Left ventricle myocardium inferior (tissue), 1 donor: ENCODE results near the gene TEX14. TPM values are rescaled to one million over a fixed set of nuclear protein-coding genes. Genes with fewer than 3 reads are reported as not detected.
A peak's percentile ranks its signal among the peaks of the same experiment; 100 is the strongest.

ENCODE experiments used
- DNase-seq: peaks from one replicate; pipeline ENCODE4 v3.0.0-alpha.2; 2020
- H3K27ac ChIP-seq: fragments of 200-600 bp; replicated peaks from 2 replicates; pipeline ENCODE4 v1.8.0; 2021
- H3K27me3 ChIP-seq: fragments of 200-600 bp; 2 replicates; pipeline ENCODE4 v1.8.0; 2021; ENCODE audit warnings: low read depth
- H3K36me3 ChIP-seq: fragments of 200-600 bp; 2 replicates; pipeline ENCODE4 v1.8.0; 2021
- H3K4me1 ChIP-seq: fragments of 200-600 bp; 2 replicates; pipeline ENCODE4 v1.8.0; 2021
- H3K4me3 ChIP-seq: fragments of 200-600 bp; 2 replicates; pipeline ENCODE4 v1.8.0; 2021; ENCODE audit warnings: mild to moderate bottlenecking, moderate library complexity
- H3K9me3 ChIP-seq: fragments of 200-600 bp; replicated peaks from 2 replicates; pipeline ENCODE4 v1.8.0; 2021
- intact Hi-C: fragments of 100-400 bp; cut with micrococcal nuclease; formaldehyde crosslinking; loops from one replicate; pipeline ENCODE4 v1.11.0; 2022
- total RNA-seq: library from RNA; stranded (reverse); fragmentation: NEBNext Ultra II Directional; extraction: Animal tissue kit (Norgen Biotek cat#: 25700); gene quantifications from one replicate; pipeline ENCODE4 v1.2.1, GENCODE V29; 2021
- TF ChIP-seq, protein P1 (sequence below): fragments of 200-600 bp; IDR thresholded peaks from 2 replicates; pipeline ENCODE4 v1.8.0; 2021; ENCODE audit warnings: antibody characterized with exemption, mild to moderate bottlenecking, borderline replicate concordance
- donor health status: DM: no; HTN: yes; CAD: no; lungs with severe emphysema.

Gene TEX14
- total RNA-seq, 1 donor from 2014 or later = 0.19 TPM

DNA sequence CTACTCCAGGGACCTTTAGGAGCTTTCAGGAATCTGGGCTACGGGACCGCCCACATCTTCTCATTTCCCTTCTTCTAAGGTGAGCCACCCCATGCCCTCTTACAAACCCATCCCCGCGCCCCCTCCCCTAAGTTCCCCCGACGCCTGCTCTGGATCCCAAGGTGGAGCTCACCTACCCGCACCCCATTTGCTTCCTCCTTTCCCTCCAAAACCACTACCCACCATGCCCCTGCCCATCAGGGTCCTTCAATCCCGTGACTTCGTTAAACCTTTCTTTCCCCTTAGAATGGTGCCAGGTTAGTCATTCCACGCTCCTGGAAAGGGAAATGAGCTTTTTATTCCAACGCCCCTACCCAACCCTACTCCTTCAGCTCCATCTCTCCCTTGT lies 177.1 kb downstream of the TEX14 start:
- Histone ChIP-seq H3K4me1 (peaks cover 56% of the 10 kb centered on the region), H3K36me3 (peaks cover 35% of the 10 kb centered on the region), H3K4me3 (peak overlapping the region; percentile 81), H3K9me3 (no peaks in the 10 kb centered on the region), H3K27me3 (no peaks in the 10 kb centered on the region), H3K27ac (peak overlapping the region; percentile 80)
- intact Hi-C loops = no loop called here
- TF ChIP-seq, protein P1, sequence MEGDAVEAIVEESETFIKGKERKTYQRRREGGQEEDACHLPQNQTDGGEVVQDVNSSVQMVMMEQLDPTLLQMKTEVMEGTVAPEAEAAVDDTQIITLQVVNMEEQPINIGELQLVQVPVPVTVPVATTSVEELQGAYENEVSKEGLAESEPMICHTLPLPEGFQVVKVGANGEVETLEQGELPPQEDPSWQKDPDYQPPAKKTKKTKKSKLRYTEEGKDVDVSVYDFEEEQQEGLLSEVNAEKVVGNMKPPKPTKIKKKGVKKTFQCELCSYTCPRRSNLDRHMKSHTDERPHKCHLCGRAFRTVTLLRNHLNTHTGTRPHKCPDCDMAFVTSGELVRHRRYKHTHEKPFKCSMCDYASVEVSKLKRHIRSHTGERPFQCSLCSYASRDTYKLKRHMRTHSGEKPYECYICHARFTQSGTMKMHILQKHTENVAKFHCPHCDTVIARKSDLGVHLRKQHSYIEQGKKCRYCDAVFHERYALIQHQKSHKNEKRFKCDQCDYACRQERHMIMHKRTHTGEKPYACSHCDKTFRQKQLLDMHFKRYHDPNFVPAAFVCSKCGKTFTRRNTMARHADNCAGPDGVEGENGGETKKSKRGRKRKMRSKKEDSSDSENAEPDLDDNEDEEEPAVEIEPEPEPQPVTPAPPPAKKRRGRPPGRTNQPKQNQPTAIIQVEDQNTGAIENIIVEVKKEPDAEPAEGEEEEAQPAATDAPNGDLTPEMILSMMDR = no peak
- no peak for DNase-seq

DNA sequence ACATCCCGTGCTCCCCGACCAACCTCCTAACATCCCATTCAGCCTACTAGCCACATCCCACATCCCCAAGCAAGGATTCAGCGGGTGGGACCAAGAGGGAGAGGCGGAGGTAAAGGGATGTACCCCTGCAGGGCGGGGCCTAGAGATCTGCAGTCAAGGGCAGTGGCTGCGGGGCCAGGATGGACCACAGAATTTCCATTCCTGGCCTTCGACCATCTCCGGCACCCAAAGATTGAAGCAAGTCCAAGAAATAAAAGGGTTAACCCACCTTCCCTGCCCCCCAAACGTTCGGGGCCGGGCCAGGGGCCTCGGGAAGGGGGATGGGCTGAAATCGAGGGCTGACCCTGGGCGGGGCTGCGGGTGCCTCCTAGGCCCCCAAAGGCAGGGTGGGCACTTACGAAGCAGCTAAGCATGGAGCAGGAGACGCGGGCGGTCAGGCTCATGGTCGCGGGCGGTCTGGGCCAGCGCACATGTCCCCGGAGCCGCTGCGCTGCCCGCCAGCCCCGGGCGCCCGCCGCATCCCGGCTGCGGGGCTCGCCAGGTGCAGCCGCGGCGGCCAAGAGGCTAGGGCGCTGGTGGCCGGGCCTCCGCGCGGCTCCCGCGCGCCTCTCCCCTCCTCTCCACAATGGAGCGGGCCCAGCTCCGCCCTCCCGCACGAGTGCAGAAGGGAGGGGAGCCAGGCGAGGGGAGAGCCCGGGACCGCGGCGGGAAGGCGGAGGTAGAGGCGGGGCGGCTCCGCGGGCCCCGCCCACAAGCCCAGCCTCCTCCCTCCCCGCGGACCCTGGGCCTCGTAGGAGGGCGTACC lies 177.7 kb downstream of the TEX14 start, which contains the start of gene MTMR4:
Gene MTMR4 (minus strand): TSS at position 674 of the 805 bp plus-strand sequence. CDS start 231 bp downstream, at position 443.
- Histone ChIP-seq H3K9me3 (no peaks in the 10 kb centered on the region), H3K27ac (peak within 1 kb of the TSS; percentile 80), H3K36me3 (peaks cover 41% of the 10 kb centered on the region), H3K27me3 (no peaks in the 10 kb centered on the region), H3K4me1 (peaks cover 50% of the 10 kb centered on the region), H3K4me3 (peak within 1 kb of the TSS; percentile 81)
- intact Hi-C loops = no loop called here
- DNase-seq = peak; percentile 83
- TF ChIP-seq, protein P1 = no peak

DNA sequence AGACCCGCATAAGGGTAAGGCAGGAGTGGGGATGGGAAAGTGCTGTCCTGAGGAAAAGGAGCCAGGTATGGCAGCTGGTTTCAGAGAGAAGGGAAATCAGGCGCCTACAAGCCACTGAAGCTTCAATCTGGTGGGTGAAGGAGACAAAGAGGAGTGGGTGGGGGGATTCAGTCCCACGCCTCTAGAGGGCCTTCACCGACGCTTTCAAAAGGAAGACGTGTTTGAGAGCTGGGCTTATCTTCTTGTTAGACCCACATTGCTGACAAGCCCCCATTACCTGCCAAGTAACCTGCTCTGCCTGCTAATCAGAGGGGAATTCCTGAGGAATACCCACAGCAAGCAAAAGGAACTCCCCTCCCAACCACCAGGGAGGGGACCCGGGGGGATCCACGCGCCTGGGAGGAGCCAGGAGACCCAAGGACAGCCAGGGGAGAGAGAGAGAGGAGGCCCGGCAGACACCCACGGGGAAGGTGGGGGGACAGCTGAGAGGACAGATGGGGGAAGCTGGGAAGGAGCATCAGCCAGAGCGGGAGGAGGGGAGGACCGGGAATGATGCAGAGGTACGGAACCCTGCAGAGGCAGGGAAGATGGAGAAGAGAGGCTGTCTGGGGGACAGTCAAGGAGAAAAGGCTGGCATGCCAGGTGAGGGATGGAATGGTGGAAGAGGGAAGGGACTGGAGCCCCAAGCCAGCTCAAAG lies 178.4 kb downstream of the TEX14 start:
- intact Hi-C loops = no loop called here
- Histone ChIP-seq H3K27ac (no peak overlapping the region), H3K9me3 (no peaks in the 10 kb centered on the region), H3K36me3 (peaks cover 48% of the 10 kb centered on the region), H3K4me1 (peaks cover 45% of the 10 kb centered on the region), H3K4me3 (peak overlapping the region; percentile 81), H3K27me3 (no peaks in the 10 kb centered on the region)
- DNase-seq = no peak
- TF ChIP-seq, protein P1 = no peak

DNA sequence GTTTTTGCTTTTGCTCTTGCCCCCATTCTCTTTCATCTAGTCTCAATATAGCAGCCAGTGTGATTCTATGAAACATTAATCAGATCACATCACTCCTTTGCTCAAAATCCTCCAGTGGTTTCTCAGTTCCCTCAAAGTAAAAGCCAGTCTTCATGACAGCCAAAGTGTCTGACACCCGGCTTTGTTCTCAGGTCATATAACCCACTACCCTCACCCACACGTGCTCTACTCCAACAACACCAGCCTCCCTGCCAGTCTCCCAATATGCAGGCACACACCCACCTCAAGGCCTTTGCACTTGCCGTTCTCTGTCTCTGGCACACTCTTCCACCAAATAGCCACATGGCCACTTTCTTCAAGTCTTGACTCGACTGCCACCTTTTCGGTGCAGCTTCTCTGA lies 181.8 kb downstream of the TEX14 start:
- Histone ChIP-seq H3K27ac (no peak overlapping the region), H3K9me3 (no peaks in the 10 kb centered on the region), H3K36me3 (peaks cover 80% of the 10 kb centered on the region), H3K27me3 (no peaks in the 10 kb centered on the region), H3K4me3 (no peak overlapping the region), H3K4me1 (peaks cover 31% of the 10 kb centered on the region)
- TF ChIP-seq, protein P1 = no peak
- DNase-seq = no peak
- intact Hi-C loops = no loop called here

DNA sequence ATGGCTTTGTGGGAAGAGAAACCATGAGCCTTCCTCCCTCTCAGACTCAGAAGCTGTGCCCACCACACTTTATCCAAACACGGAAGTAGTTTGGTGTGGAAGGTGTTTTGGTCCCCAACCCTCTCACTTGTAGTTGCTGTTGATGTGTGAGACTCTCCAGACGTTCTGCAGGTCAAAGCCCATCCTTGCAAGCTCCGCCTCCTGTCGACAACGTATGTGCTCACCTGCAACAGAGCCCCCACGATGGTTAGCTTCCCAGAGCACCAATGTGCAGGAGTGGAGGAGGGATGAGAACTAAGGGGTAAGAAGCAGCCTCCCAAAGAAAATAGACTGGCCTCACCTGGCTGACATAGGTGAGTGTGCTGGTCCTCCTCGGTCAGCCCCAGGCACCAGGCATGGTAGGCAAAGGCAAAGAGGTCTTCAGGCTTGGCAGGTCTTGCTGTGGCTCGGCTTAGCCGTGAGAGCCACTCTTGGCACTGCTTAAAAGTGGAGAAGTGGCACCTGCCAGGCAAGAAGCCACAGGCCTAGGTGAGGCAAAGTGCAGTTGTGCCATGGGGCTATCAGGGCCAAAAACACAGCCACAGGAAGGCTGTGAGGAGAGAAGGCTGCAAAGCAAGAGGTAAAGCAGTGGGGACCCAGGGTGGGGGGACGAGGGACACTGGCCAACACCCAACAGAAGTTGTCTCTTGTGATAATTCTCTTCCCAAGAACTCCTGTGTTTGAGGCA lies 183.3 kb downstream of the TEX14 start:
- Histone ChIP-seq H3K27ac (peak overlapping the region; percentile 59), H3K4me3 (no peak overlapping the region), H3K27me3 (no peaks in the 10 kb centered on the region), H3K9me3 (no peaks in the 10 kb centered on the region), H3K4me1 (peaks cover 18% of the 10 kb centered on the region), H3K36me3 (peaks cover 96% of the 10 kb centered on the region)
- DNase-seq = no peak
- TF ChIP-seq, protein P1 = no peak
- intact Hi-C loops = no loop called here
